HepG2 (cell line): ENCODE results near the gene POC1A. TPM values are rescaled to one million over a fixed set of nuclear protein-coding genes. Genes with fewer than 3 reads are reported as not detected.

Experiments used
- AHR ChIP-seq: IDR thresholded peaks from 2 replicates; pipeline ENCODE4 v1.6.1; 2018; ENCODE audit warnings: missing genetic modification reagents, missing compliant biosample characterization
- DR1 ChIP-seq: sonication (generic); formaldehyde crosslinking; IDR thresholded peaks from 2 replicates; pipeline ENCODE4 v1.8.0; 2021; ENCODE audit warnings: mild to moderate bottlenecking, missing genetic modification reagents, inconsistent platforms
- FOXK2 ChIP-seq: fragments of 450-650 bp; IDR thresholded peaks from 2 replicates; pipeline ENCODE4 v1.6.1; 2016
- HDAC2 ChIP-seq: sonication (generic); formaldehyde crosslinking; IDR thresholded peaks from 2 replicates; pipeline ENCODE4 v1.4.0; 2020; ENCODE audit warnings: missing genetic modification reagents
- TBX2 ChIP-seq: sonication (generic); formaldehyde crosslinking; IDR thresholded peaks from 2 replicates; pipeline ENCODE4 v1.5.0; 2020; ENCODE audit warnings: missing genetic modification reagents, mild to moderate bottlenecking, borderline replicate concordance
- ZBTB1 ChIP-seq: sonication (generic); formaldehyde crosslinking; IDR thresholded peaks from 2 replicates; pipeline ENCODE4 v1.4.0; 2020; ENCODE audit warnings: missing genetic modification reagents, borderline replicate concordance
- ZNF543 ChIP-seq: sonication (generic); formaldehyde crosslinking; IDR thresholded peaks from 2 replicates; pipeline ENCODE4 v1.4.0; 2020; ENCODE audit warnings: mild to moderate bottlenecking, missing genetic modification reagents
- ZNF558 ChIP-seq: sonication (generic); formaldehyde crosslinking; IDR thresholded peaks from 2 replicates; pipeline ENCODE4 v1.9.0; 2022; ENCODE audit warnings: mild to moderate bottlenecking, missing genetic modification reagents, borderline replicate concordance
- ZSCAN12 ChIP-seq: sonication (generic); formaldehyde crosslinking; IDR thresholded peaks from 2 replicates; pipeline ENCODE4 v1.9.0; 2021; ENCODE audit warnings: mild to moderate bottlenecking, missing genetic modification reagents
- polyA plus RNA-seq, 8 experiments: library from polyadenylated mRNA; depleted of rRNA in 3 of 8; stranded (reverse) in 7 of 8; unstranded in 1 of 8; fragments of >200 nt; fragmentation: Illumina TruSeq in 4 of 8; extraction: Trizol in 4 of 8; gene quantifications; 2 replicates each; pipeline versions ENCODE4 v1.2.1 to v1.2.3, GENCODE V29; 2011 to 2016; ENCODE audit warnings: low read depth in 4 of 8, missing spikeins in 1 of 8, mixed read lengths in 1 of 8; ENCODE audit not compliant: insufficient read depth in 1 of 8
- total RNA-seq, 5 experiments: library from RNA; depleted of rRNA; stranded (reverse); fragments of >200 nt; fragmentation: Illumina TruSeq; extraction: Trizol; gene quantifications; 2 replicates each; pipeline ENCODE4 v1.2.3, GENCODE V29; 2016; ENCODE audit warnings: low read depth in 1 of 5
- TF ChIP-seq, protein P1 (sequence below): sonication (generic); formaldehyde crosslinking; IDR thresholded peaks from 2 replicates; pipeline ENCODE4 v1.5.1; 2020; ENCODE audit warnings: mild to moderate bottlenecking, missing genetic modification reagents, moderate library complexity
- TF ChIP-seq, protein P2 (sequence below): sonication (generic); formaldehyde crosslinking; conservative IDR thresholded peaks from 2 replicates; pipeline ENCODE4 v1.8.0; 2022; ENCODE audit warnings: low read depth, missing genetic modification reagents
- TF ChIP-seq, protein P3 (sequence below): fragments of 450-650 bp; IDR thresholded peaks from 2 replicates; pipeline ENCODE4 v1.6.1; 2016
- TF ChIP-seq, protein P4 (sequence below): sonication (generic); formaldehyde crosslinking; IDR thresholded peaks from 2 replicates; pipeline ENCODE4 v1.4.0; 2020; ENCODE audit warnings: missing genetic modification reagents, borderline replicate concordance

POC1A gene
- total and polyA plus RNA-seq, 2 of the 13 experiments (the other 11 are each of a cell fraction or from before 2014, with no cell fraction given), result 14.6 to 20.0 TPM

DNA sequence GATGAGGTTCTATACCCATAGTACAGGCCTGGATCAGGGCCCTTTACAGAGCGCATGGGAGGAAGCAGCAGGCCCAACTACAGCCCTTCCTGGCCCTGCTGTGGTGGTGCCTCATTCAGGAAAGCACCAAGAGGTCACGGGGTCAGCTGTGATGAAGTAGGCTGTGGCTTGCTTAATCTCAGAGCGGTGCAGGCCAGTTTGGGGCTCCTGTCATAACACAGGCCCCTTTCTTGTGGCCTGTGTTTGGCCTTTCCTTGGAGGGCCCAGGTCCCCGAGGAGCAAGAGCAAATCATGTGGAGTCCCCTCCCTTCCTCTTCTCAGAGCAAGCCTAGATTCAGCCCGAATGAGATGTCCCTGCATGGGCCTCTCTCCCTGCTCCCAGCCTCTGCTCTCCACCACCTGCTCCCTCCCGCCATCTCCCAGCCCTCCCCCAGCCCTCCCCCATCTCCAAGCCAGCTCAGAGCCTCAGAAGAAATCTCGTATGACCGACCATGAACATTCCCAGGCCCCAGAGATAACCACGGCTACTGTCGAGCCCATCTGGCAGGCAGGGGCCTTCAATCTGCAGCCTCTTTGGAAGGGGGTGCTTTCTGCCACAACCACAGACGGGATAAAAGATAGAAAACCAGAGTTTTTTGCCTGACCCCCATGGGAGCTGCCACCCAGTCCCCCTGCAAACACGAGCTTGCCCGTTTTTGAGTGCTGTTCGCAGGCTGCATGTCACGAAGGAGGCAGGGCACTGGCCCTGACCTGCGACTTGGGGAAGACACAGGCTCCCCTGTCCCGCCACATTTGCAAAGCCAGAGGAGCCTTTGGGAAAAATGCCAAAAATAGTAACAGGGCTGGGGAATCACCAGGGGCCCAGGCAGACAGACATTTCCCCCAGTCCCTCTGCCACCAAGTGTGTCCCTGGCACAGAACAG is 65.5 kb downstream of the POC1A start (continued):
- TF ChIP-seq ZBTB1 (CRISPR knock-in tag) (no peak), ZNF543 (no peak), AHR (no peak), FOXK2 (no peak), ZSCAN12 (no peak), HDAC2 (no peak), ZNF558 (CRISPR knock-in tag) (no peak), TBX2 (CRISPR knock-in tag) (peak; percentile 19; the same call in 1 of the 2 replicates), DR1 (CRISPR knock-in tag) (no peak)
- TF ChIP-seq, protein P1, sequence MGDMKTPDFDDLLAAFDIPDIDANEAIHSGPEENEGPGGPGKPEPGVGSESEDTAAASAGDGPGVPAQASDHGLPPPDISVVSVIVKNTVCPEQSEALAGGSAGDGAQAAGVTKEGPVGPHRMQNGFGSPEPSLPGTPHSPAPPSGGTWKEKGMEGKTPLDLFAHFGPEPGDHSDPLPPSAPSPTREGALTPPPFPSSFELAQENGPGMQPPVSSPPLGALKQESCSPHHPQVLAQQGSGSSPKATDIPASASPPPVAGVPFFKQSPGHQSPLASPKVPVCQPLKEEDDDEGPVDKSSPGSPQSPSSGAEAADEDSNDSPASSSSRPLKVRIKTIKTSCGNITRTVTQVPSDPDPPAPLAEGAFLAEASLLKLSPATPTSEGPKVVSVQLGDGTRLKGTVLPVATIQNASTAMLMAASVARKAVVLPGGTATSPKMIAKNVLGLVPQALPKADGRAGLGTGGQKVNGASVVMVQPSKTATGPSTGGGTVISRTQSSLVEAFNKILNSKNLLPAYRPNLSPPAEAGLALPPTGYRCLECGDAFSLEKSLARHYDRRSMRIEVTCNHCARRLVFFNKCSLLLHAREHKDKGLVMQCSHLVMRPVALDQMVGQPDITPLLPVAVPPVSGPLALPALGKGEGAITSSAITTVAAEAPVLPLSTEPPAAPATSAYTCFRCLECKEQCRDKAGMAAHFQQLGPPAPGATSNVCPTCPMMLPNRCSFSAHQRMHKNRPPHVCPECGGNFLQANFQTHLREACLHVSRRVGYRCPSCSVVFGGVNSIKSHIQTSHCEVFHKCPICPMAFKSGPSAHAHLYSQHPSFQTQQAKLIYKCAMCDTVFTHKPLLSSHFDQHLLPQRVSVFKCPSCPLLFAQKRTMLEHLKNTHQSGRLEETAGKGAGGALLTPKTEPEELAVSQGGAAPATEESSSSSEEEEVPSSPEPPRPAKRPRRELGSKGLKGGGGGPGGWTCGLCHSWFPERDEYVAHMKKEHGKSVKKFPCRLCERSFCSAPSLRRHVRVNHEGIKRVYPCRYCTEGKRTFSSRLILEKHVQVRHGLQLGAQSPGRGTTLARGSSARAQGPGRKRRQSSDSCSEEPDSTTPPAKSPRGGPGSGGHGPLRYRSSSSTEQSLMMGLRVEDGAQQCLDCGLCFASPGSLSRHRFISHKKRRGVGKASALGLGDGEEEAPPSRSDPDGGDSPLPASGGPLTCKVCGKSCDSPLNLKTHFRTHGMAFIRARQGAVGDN, result peak; percentile 62
- TF ChIP-seq, protein P2, sequence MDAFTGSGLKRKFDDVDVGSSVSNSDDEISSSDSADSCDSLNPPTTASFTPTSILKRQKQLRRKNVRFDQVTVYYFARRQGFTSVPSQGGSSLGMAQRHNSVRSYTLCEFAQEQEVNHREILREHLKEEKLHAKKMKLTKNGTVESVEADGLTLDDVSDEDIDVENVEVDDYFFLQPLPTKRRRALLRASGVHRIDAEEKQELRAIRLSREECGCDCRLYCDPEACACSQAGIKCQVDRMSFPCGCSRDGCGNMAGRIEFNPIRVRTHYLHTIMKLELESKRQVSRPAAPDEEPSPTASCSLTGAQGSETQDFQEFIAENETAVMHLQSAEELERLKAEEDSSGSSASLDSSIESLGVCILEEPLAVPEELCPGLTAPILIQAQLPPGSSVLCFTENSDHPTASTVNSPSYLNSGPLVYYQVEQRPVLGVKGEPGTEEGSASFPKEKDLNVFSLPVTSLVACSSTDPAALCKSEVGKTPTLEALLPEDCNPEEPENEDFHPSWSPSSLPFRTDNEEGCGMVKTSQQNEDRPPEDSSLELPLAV (CRISPR knock-in tag), result no peak
- TF ChIP-seq, protein P3, sequence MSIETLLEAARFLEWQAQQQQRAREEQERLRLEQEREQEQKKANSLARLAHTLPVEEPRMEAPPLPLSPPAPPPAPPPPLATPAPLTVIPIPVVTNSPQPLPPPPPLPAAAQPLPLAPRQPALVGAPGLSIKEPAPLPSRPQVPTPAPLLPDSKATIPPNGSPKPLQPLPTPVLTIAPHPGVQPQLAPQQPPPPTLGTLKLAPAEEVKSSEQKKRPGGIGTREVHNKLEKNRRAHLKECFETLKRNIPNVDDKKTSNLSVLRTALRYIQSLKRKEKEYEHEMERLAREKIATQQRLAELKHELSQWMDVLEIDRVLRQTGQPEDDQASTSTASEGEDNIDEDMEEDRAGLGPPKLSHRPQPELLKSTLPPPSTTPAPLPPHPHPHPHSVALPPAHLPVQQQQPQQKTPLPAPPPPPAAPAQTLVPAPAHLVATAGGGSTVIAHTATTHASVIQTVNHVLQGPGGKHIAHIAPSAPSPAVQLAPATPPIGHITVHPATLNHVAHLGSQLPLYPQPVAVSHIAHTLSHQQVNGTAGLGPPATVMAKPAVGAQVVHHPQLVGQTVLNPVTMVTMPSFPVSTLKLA, result no peak
- TF ChIP-seq, protein P4, sequence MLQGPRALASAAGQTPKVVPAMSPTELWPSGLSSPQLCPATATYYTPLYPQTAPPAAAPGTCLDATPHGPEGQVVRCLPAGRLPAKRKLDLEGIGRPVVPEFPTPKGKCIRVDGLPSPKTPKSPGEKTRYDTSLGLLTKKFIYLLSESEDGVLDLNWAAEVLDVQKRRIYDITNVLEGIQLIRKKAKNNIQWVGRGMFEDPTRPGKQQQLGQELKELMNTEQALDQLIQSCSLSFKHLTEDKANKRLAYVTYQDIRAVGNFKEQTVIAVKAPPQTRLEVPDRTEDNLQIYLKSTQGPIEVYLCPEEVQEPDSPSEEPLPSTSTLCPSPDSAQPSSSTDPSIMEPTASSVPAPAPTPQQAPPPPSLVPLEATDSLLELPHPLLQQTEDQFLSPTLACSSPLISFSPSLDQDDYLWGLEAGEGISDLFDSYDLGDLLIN (CRISPR knock-in tag), result no peak
